DMS79 treated with DMSO at 0.1 percent for 48 hours (cell line): Measurements from ENCODE around the gene MRPL20.
"Not testable (repeated sequence)": the region's sequence is repeated elsewhere in the genome, so short reads cannot be mapped to it uniquely, and the experiment has no call there.

ENCODE experiments used
- DNase-seq: peaks from one replicate; lab custom pipeline; 2025; lab: John Stamatoyannopoulos, UW

The MRPL20 gene

GRCh38 chr1:1406821-1407635 is at the start of gene MRPL20:
MRPL20 (minus strand) TSS chr1:1407293; CDS start chr1:1407217, 76 bp downstream.
- DNase-seq: peak; percentile 87

GRCh38 chr1:1456683-1457255 is 49.7 kb upstream of the MRPL20 start:
- not testable (repeated sequence) for DNase-seq

DNA sequence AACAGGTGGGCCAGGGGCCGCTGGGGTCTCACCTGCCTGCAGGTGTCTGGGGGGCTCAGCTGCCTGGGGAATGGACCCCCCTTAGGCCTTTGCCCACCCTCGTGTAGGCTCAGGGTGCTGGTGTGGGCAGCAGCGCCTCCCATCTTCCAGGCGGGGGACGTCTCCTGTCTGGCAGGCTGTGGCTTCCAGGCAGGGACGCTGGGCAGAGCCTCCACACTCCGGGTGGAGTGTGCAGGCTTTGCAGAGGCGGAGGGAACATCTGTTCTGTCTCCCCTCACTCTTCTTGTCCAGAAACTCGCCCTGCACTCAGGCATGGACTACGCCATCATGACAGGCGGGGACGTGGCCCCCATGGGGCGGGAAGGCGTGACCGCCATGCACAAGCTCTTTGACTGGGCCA is 48.8 kb upstream of the MRPL20 start:
- not testable (repeated sequence) for DNase-seq

- DNase-seq: no peak
Observed at GRCh38 chr1:1455366-1455884, 48.3 kb upstream of the MRPL20 start.

- not testable (repeated sequence) for DNase-seq
Observed at GRCh38 chr1:1454286-1455056, 47.4 kb upstream of the MRPL20 start.

GRCh38 chr1:1452882-1453281 is 45.8 kb upstream of the MRPL20 start:
- no peak for DNase-seq

- peak; percentile 31 for DNase-seq
Observed at GRCh38 chr1:1452365-1452739, 45.3 kb upstream of the MRPL20 start.

DNA sequence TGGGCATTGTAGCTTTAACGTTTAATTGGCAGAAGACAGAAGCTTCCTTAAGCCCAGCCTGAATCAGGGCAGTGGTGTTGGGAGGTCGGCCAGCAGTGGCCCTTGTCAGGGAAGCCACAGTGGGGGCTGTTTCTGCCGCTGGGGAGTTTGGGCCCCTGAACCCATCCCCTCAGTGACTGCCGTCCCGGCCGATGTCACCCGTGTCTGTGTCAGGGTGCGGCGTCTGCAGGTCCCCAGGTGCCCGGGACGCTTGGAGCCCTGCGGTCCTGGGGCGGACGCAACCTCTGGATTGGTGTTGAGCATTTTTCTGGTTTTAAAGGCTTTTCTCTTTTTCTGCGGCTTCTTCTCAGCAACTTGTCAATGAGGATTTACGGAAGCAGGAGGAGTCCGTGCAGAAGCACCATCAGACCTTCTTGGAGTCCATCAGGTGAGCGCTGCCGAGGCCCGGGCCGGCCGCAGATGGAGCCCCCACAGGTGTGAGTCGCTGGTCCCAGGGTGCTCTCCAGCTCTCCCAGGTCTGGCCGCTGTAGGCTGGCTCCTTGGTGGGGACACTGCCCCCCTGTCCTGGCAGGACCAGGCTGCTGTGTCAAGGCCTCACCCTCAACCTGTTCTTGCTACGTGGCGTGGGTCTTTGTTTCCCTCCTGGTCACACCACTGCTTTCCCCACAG is 44.7 kb upstream of the MRPL20 start:
- no peak for DNase-seq

- not testable (repeated sequence) for DNase-seq
Observed at GRCh38 chr1:1450616-1451015, 43.5 kb upstream of the MRPL20 start.

DNA sequence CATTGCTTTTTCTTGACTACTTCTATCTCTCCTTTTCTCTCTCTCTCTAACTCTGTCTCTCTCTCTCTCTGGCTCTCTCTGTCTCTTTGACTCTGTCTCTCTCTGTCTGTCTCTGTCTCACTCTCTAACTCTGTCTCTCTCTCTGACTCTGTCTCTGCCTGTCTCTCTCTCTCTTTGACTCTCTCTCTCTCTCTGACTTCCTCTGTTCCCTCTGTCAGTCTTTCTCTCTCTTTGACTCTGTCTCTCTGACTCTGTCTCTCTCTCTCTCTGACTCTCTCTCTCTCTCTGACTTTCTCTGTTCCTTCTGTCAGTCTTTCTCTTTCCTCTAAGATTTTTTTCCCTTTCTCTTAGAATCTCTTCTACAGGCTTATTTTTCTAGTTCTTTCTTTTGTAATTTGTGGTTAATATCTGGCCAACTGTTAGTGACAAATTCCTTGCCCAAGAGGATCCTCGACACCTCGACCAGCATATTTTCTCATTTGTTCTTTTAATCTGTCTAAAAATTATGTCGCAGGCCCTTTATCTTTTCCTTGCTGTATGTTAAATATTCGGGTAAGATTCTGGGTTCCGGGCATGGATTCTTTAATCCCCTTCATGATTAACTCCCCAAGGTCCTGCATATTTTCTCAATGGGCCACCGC is 42.1 kb upstream of the MRPL20 start, which contains the start of gene ATAD3C:
TSS of gene ATAD3C (plus strand) at position 591 of the 641 bp plus-strand sequence. CDS start 995 bp downstream, outside the sequence.
- DNase-seq: no peak

- DNase-seq: not testable (repeated sequence)
Observed at GRCh38 chr1:1446631-1447030, 39.5 kb upstream of the MRPL20 start.

DNA sequence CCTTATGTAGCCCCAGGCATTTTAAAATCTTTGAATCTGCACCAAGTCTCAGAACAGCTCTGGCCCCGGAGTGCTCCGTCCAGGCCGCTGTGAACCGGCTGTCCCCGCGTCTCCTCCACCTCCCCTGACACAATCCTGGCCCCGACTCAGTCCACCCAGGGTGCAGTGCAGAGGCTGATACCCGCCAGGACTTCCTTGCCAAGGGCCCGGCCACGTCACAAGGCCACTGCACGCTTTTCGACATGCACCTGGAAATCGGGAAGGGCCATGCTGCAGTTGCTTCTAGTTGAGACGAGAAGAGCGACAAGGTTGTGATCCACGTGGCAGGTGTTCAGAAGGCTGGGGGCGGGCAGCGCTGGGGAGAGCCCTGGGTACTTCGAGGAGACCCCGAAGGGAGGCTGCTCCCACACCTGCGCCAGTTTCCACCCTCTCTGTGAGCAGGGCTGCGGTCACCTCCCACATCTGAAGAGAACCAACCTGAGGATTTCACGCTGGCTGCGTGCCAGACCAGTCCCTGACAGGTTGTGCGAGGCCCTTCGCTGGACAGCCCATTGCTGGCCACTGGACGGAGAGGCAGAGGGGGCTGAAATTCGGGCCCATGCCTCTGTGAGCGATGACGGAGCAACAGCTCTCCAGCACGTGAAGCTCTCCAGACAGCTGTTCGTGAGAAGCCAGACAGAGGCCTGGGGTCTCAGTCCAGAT is 35.1 kb upstream of the MRPL20 start:
- no peak for DNase-seq

DNA sequence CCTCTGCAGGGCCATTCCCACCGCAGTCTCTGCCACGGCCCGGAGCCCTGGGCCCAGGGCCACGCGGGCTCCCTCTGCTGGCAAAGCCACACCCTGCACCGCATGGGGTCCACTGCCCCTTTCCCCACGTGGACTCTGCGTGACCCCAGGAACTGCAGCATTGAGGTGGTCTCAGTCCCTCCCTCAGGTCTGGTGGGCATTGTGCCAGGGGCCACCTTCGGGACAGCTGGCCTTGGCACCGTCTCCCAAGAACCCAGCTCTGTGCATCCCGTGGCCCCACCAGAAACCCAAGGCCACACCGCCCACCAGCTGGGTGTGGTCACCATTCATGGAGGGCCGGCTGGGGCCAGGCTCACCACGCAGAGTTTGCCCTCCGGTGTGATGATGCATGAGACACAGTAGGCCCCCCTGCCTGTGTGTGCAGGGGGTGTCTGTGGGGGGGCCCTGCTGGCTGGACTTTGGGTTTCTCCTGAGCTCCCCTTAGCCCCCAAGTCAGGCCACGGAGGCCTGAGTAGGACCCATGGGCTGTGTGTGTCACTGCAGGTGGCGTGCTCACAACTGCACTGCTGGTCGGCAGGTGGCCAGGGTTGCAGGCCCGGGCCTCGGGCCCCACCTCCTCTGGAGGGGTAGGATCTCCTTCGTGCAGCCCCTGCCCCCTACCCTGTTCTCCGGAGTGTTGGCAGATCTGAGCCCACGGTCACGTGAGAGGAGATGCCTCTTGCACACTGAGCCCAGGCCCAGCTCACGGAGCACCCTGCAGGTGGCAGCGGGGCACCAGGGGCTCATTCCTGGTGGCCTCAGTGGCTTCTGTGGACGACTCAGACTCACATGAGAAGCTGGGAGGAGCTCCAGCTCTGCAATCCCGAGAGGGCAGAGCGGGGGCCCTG is 34.2 kb upstream of the MRPL20 start:
- DNase-seq: no peak

- DNase-seq: no peak
Observed at GRCh38 chr1:1440262-1441001, 33.3 kb upstream of the MRPL20 start.

DNA sequence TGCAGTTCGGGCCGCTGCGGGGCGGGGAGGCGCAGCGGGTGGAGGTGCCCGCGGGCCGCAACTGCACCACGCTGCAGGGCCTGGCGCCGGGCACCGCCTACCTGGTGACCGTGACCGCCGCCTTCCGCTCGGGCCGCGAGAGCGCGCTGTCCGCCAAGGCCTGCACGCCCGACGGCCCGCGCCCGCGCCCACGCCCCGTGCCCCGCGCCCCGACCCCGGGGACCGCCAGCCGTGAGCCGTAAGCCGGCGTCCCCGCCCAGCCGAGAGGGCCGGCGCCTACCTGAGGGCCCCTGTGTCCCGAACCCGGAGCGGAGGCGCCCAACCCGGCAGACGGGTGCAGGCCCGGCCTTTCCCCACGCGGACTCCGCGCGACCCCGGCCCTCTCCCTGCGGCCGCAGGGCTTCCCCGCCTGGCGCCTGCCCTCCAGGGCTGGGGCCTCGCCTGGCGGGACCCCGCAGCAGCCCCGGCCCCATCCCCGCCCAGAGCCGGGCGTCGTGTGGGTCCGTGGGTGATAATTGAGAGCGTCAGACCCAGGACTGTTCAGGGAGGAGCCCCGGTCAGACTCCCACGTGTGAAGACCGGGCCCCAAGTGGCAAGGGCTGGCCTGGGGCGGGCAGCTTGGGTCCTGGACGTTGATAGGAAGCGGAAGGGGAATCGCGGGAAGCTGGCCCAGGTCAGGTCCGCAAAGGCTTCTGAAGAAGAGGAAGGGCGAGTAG is 32.6 kb upstream of the MRPL20 start:
- no peak for DNase-seq

DNA sequence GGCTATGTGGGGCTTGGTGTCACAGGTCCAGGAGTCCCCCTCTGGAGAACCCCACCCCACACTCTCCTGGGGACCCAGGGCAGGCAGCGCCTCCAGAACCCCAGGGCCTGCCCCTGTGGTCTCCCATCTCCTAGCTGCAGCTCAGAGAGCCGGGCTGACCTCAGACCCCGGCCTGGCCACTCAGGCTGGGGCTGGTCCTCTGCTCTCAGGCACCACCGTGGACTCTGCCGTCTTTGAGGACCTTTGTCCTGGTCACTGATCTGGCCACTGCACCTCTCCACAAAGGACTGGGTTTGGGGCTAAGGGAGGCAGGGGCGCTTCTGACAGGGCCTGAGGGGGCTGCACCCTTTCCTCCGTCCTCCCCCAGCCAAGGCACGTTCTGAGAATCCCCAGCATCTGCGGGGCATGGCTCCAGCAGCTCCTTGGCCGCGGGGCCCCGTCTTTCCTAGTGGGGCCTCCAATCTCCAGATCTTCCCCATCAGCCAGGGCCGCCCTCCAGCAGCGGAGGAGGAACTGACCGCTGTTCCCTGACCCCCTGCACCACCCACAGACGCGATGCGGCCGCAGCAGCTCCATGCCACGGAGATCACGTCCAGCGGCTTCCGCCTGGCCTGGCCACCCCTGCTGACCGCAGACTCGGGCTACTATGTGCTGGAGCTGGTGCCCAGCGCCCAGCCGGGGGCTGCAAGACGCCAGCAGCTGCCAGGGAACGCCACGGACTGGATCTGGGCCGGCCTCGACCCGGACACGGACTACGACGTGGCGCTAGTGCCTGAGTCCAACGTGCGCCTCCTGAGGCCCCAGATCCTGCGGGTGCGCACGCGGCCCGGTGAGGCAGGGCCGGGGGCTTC is 31.7 kb upstream of the MRPL20 start:
- no peak for DNase-seq

DNA sequence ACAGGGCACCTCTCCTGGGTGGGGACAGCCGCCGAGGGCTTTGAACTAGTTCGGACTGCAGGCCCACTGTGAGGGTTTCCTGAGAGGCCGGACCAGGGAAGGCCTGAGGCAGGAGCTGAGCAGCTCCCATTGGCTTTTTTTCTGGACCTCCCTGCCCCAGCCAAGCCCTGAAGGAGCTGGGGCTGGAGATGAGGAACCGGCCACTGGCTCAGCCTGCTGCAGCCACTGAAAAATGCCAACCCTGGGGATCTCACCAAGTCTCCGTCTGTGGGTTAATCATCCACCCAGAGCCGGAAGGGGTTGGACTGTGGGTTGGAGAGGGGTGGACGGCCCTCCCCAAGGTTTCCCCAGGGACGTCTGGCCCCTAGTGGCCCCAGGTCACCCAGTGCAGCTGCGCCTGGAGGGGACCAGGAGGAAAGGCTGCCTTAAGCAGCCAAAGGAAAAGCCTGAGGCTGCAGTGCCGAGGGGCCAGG is 30.8 kb upstream of the MRPL20 start:
- no peak for DNase-seq
